ENCODE data around the gene SMIM5. TPM values are rescaled to one million over a fixed set of nuclear protein-coding genes. Genes with fewer than 3 reads are reported as not detected.

Gene SMIM5
- total and polyA plus RNA-seq, 8 donors: 1.0 to 3.4 (median 1.8) TPM

DNA sequence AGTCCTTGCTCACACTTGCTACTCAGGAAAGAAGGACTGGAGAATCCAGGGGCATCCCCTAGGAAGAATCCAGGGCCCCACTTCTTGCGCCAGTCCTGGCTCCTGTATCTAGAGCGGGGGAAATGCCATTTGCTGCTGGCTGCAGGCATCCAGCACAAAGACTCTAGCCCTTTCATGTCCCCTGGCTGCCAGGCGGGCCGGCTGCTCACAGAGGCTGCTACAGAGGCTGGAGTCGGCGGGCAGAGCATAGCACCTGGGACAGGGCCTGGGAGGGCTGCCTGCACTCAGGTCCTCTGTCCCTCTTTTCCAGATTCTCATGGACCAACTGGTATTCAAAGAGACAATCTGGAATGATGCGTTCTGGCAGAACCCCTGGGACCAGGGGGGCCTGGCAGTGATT lies 13.8 kb downstream of the SMIM5 start:
- no peaks in the 10 kb centered on the region for H3K9me3 ChIP-seq
- DNase-seq: no peak
- H3K4me3 ChIP-seq: no peak overlapping the region
- peaks cover 0 to 41% of the 10 kb centered on the region in 2 donors for H3K36me3 ChIP-seq
- intact Hi-C loops (cut with DNase I): no loop called here
- TF ChIP-seq, protein P1, sequence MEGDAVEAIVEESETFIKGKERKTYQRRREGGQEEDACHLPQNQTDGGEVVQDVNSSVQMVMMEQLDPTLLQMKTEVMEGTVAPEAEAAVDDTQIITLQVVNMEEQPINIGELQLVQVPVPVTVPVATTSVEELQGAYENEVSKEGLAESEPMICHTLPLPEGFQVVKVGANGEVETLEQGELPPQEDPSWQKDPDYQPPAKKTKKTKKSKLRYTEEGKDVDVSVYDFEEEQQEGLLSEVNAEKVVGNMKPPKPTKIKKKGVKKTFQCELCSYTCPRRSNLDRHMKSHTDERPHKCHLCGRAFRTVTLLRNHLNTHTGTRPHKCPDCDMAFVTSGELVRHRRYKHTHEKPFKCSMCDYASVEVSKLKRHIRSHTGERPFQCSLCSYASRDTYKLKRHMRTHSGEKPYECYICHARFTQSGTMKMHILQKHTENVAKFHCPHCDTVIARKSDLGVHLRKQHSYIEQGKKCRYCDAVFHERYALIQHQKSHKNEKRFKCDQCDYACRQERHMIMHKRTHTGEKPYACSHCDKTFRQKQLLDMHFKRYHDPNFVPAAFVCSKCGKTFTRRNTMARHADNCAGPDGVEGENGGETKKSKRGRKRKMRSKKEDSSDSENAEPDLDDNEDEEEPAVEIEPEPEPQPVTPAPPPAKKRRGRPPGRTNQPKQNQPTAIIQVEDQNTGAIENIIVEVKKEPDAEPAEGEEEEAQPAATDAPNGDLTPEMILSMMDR (IDR thresholded peaks at IDR 0.05): no peak
- no peak for ATAC-seq
- peak overlapping the region; percentile 87 to 89 for H3K27ac ChIP-seq
- H3K4me1 ChIP-seq: peaks cover 3 to 16% of the 10 kb centered on the region in 2 donors
- H3K27me3 ChIP-seq: no peaks in the 10 kb centered on the region

DNA sequence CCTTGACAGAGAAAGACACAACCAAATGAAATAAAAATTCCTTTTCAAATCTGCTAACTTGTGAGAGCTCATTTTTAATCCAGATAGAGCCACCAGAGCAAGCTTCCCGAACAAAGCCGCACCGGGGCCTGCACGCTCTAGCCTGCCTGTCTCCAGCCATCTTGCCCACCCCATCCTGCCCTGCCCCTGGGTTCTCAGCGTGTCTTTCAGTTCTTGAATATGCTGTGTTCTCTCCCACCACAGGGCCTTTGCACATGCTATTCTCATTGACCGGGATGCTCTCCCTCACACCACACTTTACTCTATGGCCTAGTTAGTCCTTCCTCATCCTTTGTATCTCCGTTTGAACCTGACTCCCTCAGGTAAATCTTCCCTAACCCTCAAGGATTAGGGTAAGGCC lies 14.7 kb downstream of the SMIM5 start:
- H3K27me3 ChIP-seq: no peaks in the 10 kb centered on the region
- TF ChIP-seq, protein P1 (IDR thresholded peaks at IDR 0.05): no peak
- ATAC-seq (no peak), DNase-seq (no peak)
- peaks cover 3 to 16% of the 10 kb centered on the region in 2 donors for H3K4me1 ChIP-seq
- H3K4me3 ChIP-seq: no peak overlapping the region
- intact Hi-C loops (cut with DNase I): no loop called here
- no peak overlapping the region for H3K27ac ChIP-seq
- H3K36me3 ChIP-seq: peaks cover 0 to 45% of the 10 kb centered on the region in 2 donors
- H3K9me3 ChIP-seq: no peaks in the 10 kb centered on the region

DNA sequence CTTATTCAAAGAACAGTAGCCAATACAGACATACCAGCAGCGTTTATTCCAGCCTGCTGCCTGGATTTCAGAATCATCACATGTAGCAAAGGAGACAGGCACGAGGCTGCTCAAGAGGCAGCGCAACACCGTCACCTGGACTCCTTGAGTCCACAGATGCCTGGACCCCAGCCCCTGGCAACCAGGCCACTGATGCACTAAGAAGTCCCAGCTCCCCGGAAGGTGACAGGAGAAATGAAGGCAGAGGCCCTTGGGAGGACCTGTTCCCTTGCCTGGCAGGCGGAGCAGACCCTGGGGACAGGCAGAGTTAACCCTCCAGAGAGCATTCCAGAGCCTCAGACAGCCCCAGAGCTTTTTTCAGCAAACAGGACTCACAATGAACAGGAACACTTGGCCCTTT lies 16.5 kb downstream of the SMIM5 start:
- no peaks in the 10 kb centered on the region for H3K9me3 ChIP-seq
- H3K27me3 ChIP-seq: no peaks in the 10 kb centered on the region
- TF ChIP-seq, protein P1 (IDR thresholded peaks at IDR 0.05): no peak
- no peak for ATAC-seq
- no peak overlapping the region for H3K27ac ChIP-seq
- no peak for DNase-seq
- no peak overlapping the region for H3K4me3 ChIP-seq
- H3K4me1 ChIP-seq: peaks cover 3 to 31% of the 10 kb centered on the region in 2 donors
- H3K36me3 ChIP-seq: peaks cover 0 to 47% of the 10 kb centered on the region in 2 donors
- intact Hi-C loops (cut with DNase I): no loop called here

DNA sequence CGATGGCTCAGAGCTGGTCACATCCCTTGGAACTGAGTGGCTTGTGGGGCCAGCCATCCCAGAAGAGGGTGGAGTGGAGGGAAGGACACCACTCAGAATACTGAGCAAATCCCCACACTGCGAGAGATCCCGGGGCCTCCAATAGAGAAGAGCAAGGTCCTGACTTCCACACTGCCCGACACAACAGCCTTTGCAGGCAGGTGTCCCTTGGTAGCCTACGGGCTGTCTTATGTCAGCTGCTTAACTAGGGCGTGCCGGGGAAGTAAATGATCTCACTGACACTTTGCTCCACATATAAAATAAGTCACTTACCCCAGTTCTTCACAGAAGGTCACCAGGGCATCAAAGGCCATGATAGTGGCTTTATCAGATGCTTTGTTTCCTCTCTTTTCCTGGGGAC lies 17.6 kb downstream of the SMIM5 start:
- peaks cover 0 to 59% of the 10 kb centered on the region in 2 donors for H3K36me3 ChIP-seq
- DNase-seq (no peak), ATAC-seq (no peak)
- peaks cover under 1 to 27% of the 10 kb centered on the region in 2 donors for H3K4me1 ChIP-seq
- H3K27ac ChIP-seq: no peak overlapping the region
- no peaks in the 10 kb centered on the region for H3K27me3 ChIP-seq
- no peaks in the 10 kb centered on the region for H3K9me3 ChIP-seq
- intact Hi-C loops (cut with DNase I): no loop called here
- H3K4me3 ChIP-seq: no peak overlapping the region
- TF ChIP-seq, protein P1 (IDR thresholded peaks at IDR 0.05): no peak

DNA sequence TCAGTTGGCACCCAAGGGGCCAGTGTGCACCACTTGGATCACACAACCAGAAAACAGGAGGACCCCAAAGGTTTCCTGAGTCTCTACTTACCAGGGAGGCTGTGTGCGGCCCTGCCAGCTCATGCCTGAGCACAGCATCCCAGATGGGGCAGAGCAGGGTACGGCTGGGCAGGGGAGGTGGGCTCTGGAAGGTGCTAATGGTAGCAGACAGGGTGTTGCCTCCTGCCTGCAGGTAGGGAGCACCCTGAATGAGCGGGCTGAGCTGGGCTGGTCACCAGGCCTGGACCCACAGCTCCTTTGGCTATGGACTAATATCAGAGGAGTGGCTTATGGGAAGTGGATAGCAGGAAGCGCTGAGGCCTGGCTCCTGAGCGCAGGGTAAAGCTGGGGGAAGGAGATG lies 19.1 kb downstream of the SMIM5 start:
- no peaks in the 10 kb centered on the region for H3K27me3 ChIP-seq
- TF ChIP-seq, protein P1 (IDR thresholded peaks at IDR 0.05): no peak
- intact Hi-C loops (cut with DNase I): no loop called here
- no peaks in the 10 kb centered on the region for H3K9me3 ChIP-seq
- no peak for DNase-seq
- peaks cover 0 to 71% of the 10 kb centered on the region in 2 donors for H3K36me3 ChIP-seq
- no peak overlapping the region for H3K27ac ChIP-seq
- H3K4me3 ChIP-seq: no peak overlapping the region
- no peak for ATAC-seq
- H3K4me1 ChIP-seq: peaks cover 0 to 19% of the 10 kb centered on the region in 2 donors
